ENCODE measurements around the gene F5.

GRCh38 chr1:169545472-169545871, 40.8 kb downstream of the F5 start:
- TF ChIP-seq EP300 (IDR thresholded peaks at IDR 0.05; ENCODE audit: low read depth) (no peak), CTCF (IDR thresholded peaks at IDR 0.05) (no peak)
